ENCODE data around the gene GPR156.

- TF ChIP-seq CTCF (IDR thresholded peaks at IDR 0.05): no peak
- no peak for TF ChIP-seq POLR2A (IDR thresholded peaks at IDR 0.05)
Observed at GRCh38 chr3:120289636-120290035, 4.6 kb upstream of the GPR156 start.

Measured in Peyer's patch (tissue), 4 donors.